Fibroblast of pulmonary artery (primary cell): ENCODE results near the gene IKBKG.

ENCODE experiments used
- DNase-seq: peaks from one replicate; pipeline ENCODE4 v3.0.0-alpha.2; 2010; ENCODE audit warnings: low read depth
- H3K4me3 ChIP-seq: replicated peaks from 2 replicates; pipeline ENCODE4 v1.5.1; 2011; ENCODE audit warnings: low read depth, mild to moderate bottlenecking, control low read depth, low read length, moderate library complexity
- CTCF ChIP-seq: IDR thresholded peaks from 2 replicates; pipeline ENCODE4 v1.5.1; 2011; ENCODE audit warnings: mild to moderate bottlenecking, control low read depth, low read length, inconsistent platforms; ENCODE audit errors: missing control alignments

IKBKG gene

DNA sequence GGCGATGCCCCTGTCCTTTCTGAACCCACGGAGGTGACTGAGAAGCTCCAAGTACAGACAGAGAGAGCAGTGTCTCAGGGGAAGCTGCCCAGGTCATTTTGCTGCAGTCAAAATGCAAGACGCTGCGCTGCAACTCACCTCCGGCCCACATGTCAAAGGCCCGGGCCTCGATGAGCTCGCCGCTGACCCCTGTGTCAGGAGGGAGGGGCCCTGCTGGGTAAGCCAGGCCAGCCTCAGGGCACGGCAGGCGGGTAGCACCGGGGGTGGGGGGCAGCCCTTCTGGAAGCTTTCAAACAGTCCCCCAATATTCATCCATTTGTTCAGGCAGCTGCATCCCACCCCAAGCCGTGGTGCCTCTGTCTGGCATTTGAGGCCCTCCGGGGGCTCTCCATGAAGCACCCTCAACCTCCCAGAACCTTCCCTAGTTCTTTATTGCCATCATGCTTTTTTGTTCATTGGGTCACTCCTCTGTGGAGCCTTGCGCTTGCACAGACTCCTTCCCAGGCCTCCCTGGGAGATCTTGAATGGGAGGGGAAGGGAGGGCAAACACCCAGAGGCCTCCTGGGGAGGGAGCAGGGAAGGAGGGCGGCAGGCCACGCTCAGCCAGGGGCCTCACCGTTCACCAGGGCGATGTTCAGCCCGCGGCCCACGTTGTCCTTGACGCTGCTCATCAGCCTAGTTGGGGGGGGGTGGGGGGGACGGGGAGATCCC, 39.6 kb upstream of the IKBKG start:
- H3K4me3 ChIP-seq = no peak overlapping the region
- TF ChIP-seq CTCF = no peak
- DNase-seq = no peak

DNA sequence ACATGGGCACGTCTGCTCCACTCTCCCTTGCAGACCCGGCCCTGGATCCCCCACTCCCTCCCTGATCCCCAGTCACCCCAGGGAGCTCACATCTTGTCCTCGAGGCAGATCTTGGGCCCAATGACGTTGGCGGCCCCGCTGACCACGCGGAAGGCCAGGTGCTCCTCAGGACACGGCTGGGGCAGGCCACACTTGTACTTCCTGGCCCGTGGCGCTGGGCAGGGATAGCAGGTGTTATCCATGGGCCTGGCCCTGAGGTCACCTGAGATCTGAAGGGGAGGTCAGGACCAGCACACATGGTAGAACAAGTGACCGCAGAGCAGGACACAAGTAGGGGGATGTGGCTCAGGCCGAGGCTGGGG, 39.1 kb upstream of the IKBKG start:
- H3K4me3 ChIP-seq = no peak overlapping the region
- no peak for TF ChIP-seq CTCF
- no peak for DNase-seq

DNA sequence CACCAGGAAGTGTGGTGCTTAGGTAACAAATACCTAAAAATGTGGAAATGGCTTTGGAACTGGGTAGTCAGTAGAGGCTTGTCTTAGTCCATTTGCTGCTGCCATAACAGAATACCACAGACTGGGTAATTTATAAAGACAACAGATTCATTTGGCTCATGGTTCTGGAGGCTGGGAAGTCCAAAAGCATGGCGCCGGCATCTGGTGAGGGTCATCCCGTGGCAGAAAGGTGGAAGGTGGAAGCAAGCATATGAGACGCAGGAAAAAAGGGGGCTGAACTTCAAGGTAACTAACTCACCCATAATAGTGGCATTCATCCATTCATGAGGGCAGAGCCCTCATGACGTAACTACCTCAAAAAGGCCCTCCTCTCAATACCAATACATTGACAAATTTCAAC, 38.0 kb upstream of the IKBKG start:
- no peak for DNase-seq
- no peak for TF ChIP-seq CTCF
- H3K4me3 ChIP-seq = no peak overlapping the region

DNA sequence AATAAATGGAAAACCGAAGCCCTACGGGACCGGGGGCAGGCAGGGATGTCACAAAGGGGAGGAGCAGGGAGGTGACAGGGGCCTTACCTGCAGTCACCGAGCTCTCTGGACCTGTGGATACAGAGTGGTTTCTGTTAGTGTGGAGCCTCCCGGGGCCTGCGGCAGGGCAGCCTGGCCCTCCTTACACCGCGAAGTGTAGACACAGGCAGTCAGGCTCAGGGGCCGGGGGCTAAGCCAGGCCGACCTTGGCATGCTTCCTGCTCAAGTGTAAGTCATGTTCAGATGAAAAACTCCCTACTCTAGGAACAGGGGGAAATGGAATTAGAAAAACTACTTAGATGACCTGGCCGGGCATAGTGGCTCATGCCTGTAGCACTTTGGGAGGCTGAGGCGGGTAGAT, 35.7 kb upstream of the IKBKG start:
- DNase-seq = no peak
- no peak overlapping the region for H3K4me3 ChIP-seq
- no peak for TF ChIP-seq CTCF

- DNase-seq = no peak
- no peak for TF ChIP-seq CTCF
- no peak overlapping the region for H3K4me3 ChIP-seq
These were observed 34.4 kb upstream of the IKBKG start for GRCh38 chrX:154512879-154513553.

DNA sequence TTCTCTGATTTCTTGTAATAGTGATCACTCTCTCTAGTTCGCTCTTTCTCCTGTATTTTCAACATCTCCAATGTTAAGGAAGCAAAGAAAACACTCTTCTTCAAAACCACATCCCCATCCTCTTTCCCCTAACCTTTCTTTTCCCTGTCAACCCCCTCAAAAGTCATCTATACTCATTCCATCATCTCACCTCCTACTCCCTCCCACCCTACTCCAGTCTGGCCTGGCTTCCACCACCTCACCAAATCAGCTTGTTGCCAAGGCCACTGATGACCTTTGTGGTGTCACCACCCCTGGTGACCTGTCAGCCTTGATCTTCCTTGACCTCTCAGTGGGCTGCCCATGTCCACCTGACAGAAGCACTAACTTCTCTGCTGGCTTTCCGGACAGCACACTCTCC, 33.7 kb upstream of the IKBKG start:
- DNase-seq = no peak
- no peak for TF ChIP-seq CTCF
- no peak overlapping the region for H3K4me3 ChIP-seq
